Thoracic aorta (tissue), 2 donors: ENCODE measurements around the gene PTCD2. TPM values are rescaled to one million over a fixed set of nuclear protein-coding genes. Genes with fewer than 3 reads are reported as not detected.

Source experiments
- ATAC-seq: fragments of 150-250 bp; one replicate; pipeline ENCODE4 v1.8.0; 2017; ENCODE audit warnings: low read depth; ENCODE audit not compliant: insufficient number of reproducible peaks, low FRiP score
- DNase-seq: peaks from one replicate; pipeline ENCODE4 v3.0.0-alpha.2; 2020; ENCODE audit warnings: low spot score
- H3K27ac ChIP-seq, 2 donors: fragments of 200-600 bp; sonication (generic); 1 replicate in 1 of 2; 2 replicates in 1 of 2; pipeline ENCODE4 v1.5.1; 2016; ENCODE audit warnings: mild to moderate bottlenecking in 2 of 2, moderate library complexity in 2 of 2
- H3K27me3 ChIP-seq: fragments of 200-600 bp; sonication (generic); replicated peaks from 2 replicates; pipeline ENCODE4 v1.6.0; 2016; ENCODE audit warnings: mild to moderate bottlenecking; ENCODE audit not compliant: insufficient read depth
- H3K36me3 ChIP-seq: fragments of 200-600 bp; sonication (generic); one replicate; pipeline ENCODE4 v1.5.1; 2016
- H3K4me1 ChIP-seq, 2 donors: fragments of 200-600 bp; sonication (generic); 1 replicate in 1 of 2; 2 replicates in 1 of 2; pipeline versions ENCODE4 v1.5.1 to v1.6.0; 2016; ENCODE audit warnings: low read depth in 2 of 2, mild to moderate bottlenecking in 1 of 2; ENCODE audit not compliant: control insufficient read depth in 1 of 2
- H3K4me3 ChIP-seq: fragments of 200-600 bp; sonication (generic); 2 replicates; pipeline ENCODE4 v1.5.1; 2016; ENCODE audit warnings: mild to moderate bottlenecking
- H3K9me3 ChIP-seq: fragments of 200-600 bp; sonication (generic); 2 replicates; pipeline ENCODE4 v1.5.1; 2016
- CTCF ChIP-seq: fragments of 200-600 bp; sonication (generic); IDR thresholded peaks from one replicate; pipeline ENCODE4 v1.5.1; 2019; ENCODE audit warnings: antibody characterized with exemption
- total RNA-seq, 2 donors: library from RNA; depleted of rRNA; stranded (reverse); fragments of >200 nt; gene quantifications; one replicate each; pipeline versions ENCODE4 v1.1.0 to v1.2.3, GENCODE V29; 2016

Gene PTCD2
- total RNA-seq, 2 donors from 2014 or later: 2.8 to 5.3 TPM

DNA sequence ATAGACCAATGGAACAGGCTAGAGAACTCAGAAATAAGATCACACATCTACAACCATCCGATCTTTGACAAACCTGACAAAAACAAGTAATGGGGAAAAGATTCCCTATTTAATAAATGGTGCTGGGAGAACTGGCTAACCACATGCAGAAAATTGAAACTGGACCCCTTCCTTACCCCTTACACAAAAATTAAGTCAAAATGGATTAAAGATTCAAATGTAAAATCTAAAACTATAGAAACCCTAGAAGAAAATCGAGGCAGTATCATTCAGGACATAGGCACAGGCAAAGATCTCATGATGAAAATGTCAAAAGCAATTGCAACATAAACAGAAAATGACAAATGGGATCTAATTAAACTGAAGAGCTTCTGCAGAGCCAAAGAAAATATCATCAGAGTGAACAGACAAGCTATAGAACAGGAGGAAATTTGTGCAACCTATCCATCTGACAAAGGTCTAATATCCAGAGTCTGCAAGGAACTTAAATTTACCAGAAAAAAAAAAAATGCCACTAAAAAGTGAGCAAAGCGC, 43.9 kb upstream of the PTCD2 start:
- Histone ChIP-seq H3K27me3 (no peaks in the 10 kb centered on the region), H3K4me1 (peaks cover 0 to 18% of the 10 kb centered on the region in 2 donors), H3K36me3 (no peaks in the 10 kb centered on the region), H3K27ac (no peak overlapping the region), H3K4me3 (no peak overlapping the region), H3K9me3 (no peaks in the 10 kb centered on the region)
- DNase-seq (no peak), ATAC-seq (no peak)
- no peak for TF ChIP-seq CTCF

GRCh38 chr5:72280581-72281069, 39.5 kb upstream of the PTCD2 start:
- ATAC-seq (no peak), DNase-seq (no peak)
- H3K9me3 ChIP-seq: no peaks in the 10 kb centered on the region
- no peaks in the 10 kb centered on the region for H3K36me3 ChIP-seq
- peak overlapping the region; percentile 63 to 65 for H3K27ac ChIP-seq
- no peaks in the 10 kb centered on the region for H3K27me3 ChIP-seq
- peak; percentile 45 for TF ChIP-seq CTCF
- no peak overlapping the region for H3K4me3 ChIP-seq
- peaks cover 18 to 34% of the 10 kb centered on the region in 2 donors for H3K4me1 ChIP-seq

GRCh38 chr5:72281430-72281763, 38.8 kb upstream of the PTCD2 start:
- TF ChIP-seq CTCF: no peak
- Histone ChIP-seq H3K36me3 (no peaks in the 10 kb centered on the region), H3K27me3 (no peaks in the 10 kb centered on the region), H3K4me3 (no peak overlapping the region), H3K27ac (peak overlapping the region; percentile 63 to 65), H3K4me1 (peaks cover 18 to 34% of the 10 kb centered on the region in 2 donors), H3K9me3 (no peaks in the 10 kb centered on the region)
- DNase-seq: no peak
- no peak for ATAC-seq

DNA sequence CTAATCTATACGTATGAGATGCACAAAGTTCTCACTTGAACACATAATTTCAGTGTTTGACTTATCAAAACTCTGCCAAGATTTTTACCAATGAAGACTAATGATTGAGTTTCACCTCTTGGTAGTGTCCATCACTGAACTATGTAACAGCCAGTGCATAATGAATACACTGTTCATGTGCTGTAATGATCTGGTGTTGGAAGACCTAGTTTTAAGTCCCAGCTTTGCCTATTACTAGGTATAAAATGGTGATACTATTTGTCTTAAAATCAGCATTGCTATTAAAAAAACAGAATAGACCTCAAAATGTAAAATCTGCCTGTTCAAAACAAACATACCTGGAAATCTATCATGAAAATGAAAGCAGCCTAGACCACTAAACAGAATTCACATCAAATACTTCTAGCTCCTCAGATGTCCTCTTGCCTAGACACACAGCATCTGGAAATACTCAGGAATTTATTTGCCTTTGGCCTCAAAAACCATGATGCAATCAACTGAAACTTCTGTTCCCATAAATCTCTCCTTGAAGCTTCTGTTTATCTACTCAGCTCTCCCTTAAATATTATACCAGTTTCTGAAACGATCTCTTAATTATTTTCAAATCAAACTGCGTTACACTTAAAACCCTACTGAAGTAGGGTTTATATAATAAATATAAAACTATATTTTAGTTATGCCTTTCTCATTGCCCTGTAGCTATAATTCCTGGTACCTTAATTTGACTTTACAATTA, 38.2 kb upstream of the PTCD2 start:
- Histone ChIP-seq H3K4me1 (peaks cover 18 to 34% of the 10 kb centered on the region in 2 donors), H3K9me3 (no peaks in the 10 kb centered on the region), H3K4me3 (no peak overlapping the region), H3K27ac (peak overlapping the region; percentile 63 to 65), H3K36me3 (no peaks in the 10 kb centered on the region), H3K27me3 (no peaks in the 10 kb centered on the region)
- DNase-seq (no peak), ATAC-seq (no peak)
- no peak for TF ChIP-seq CTCF

DNA sequence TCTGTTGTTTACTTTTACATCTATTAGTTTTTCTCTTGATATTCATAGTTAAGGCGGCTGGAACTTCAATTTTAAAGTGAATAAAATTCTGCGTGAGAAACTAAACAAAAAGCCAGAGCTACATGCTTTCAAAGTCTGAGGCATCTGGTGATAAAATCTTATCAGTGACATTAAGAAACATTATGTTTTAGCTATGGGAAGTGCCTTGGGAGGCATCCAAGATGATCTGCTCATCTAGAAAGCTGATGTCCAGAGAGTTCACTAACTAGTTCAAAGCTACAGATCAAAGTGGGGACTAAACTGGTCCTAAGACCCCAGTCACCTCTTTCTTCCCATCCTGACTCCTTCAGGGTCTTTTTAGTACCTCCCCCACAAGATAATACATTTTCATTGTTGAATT, 37.3 kb upstream of the PTCD2 start:
- ATAC-seq: no peak
- H3K27ac ChIP-seq: peak overlapping the region in 1 of 2 donors; percentile 65

More for the DNA sequence above, 37.3 kb upstream of the PTCD2 start:
- H3K9me3 ChIP-seq: no peaks in the 10 kb centered on the region
- no peak for DNase-seq
- no peak overlapping the region for H3K4me3 ChIP-seq
- H3K27me3 ChIP-seq: no peaks in the 10 kb centered on the region
- no peaks in the 10 kb centered on the region for H3K36me3 ChIP-seq
- no peak for TF ChIP-seq CTCF
- H3K4me1 ChIP-seq: peaks cover 18 to 34% of the 10 kb centered on the region in 2 donors
